HEK293 (cell line): ENCODE measurements around the gene CLTB.
A peak's percentile ranks its signal among the peaks of the same experiment; 100 is the strongest.

ENCODE experiments used
- CTCF ChIA-PET: fragments of 350-600 bp; formaldehyde crosslinking; extraction: SDS; loops from one replicate; lab custom pipeline; 2021; ENCODE audit warnings: antibody characterized with exemption; lab: Yijun Ruan, JAX
- POLR2A ChIA-PET: fragments of 300-600 bp; formaldehyde crosslinking; extraction: SDS; loops from one replicate; lab custom pipeline; 2020; ENCODE audit warnings: antibody characterized with exemption, inconsistent platforms; lab: Yijun Ruan, JAX
- H3K27ac ChIP-seq: fragments of 200-500 bp; sonication (Bioruptor generic); 2 replicates; pipeline ENCODE4 v1.5.1; 2014; ENCODE audit warnings: low read depth, low read length, control low read depth, inconsistent platforms; ENCODE audit errors: extremely low read depth
- H3K36me3 ChIP-seq, 2 experiments: fragments of 200-500 bp in 1 of 2; sonication (Bioruptor generic) in 1 of 2; 1 replicate in 1 of 2; 2 replicates in 1 of 2; pipeline ENCODE4 v1.5.1; 2014 to 2017; ENCODE audit warnings: inconsistent platforms in 2 of 2, low read length in 2 of 2; ENCODE audit not compliant: control insufficient read depth in 2 of 2, insufficient read depth in 1 of 2
- H3K4me1 ChIP-seq: fragments of 200-500 bp; sonication (Bioruptor generic); 2 replicates; pipeline ENCODE4 v1.5.1; 2014; ENCODE audit warnings: mild to moderate bottlenecking, low read length, inconsistent platforms; ENCODE audit not compliant: control insufficient read depth, insufficient read depth
- H3K4me3 ChIP-seq: 2 replicates; pipeline ENCODE4 v1.5.1; 2011; ENCODE audit warnings: low read depth, mild to moderate bottlenecking, control low read depth, low read length, moderate library complexity
- H3K9me3 ChIP-seq: fragments of 200-500 bp; sonication (Bioruptor generic); 2 replicates; pipeline ENCODE4 v1.5.1; 2014; ENCODE audit warnings: low read depth, low read length, inconsistent platforms; ENCODE audit not compliant: control insufficient read depth, insufficient read depth
- CTCF ChIP-seq: fragments of 450-650 bp; formaldehyde crosslinking; IDR thresholded peaks from 2 replicates; pipeline ENCODE4 v1.5.1; 2016; ENCODE audit warnings: missing biosample characterization, missing genetic modification characterization
- GLIS1 ChIP-seq: fragments of 450-650 bp; formaldehyde crosslinking; IDR thresholded peaks from 2 replicates; pipeline ENCODE4 v1.5.1; 2016; ENCODE audit warnings: missing biosample characterization, missing genetic modification characterization
- PRDM1 ChIP-seq: fragments of 450-650 bp; formaldehyde crosslinking; IDR thresholded peaks from 2 replicates; pipeline ENCODE4; 2016; ENCODE audit warnings: missing biosample characterization, missing genetic modification characterization
- PRDM2 ChIP-seq: fragments of 450-650 bp; formaldehyde crosslinking; IDR thresholded peaks from 2 replicates; pipeline ENCODE4 v1.5.1; 2016; ENCODE audit warnings: missing biosample characterization, missing genetic modification characterization, borderline replicate concordance
- REST ChIP-seq: fragments of 450-650 bp; formaldehyde crosslinking; IDR thresholded peaks from 2 replicates; pipeline ENCODE4 v1.5.1; 2016; ENCODE audit warnings: missing biosample characterization, missing genetic modification characterization
- SCRT2 ChIP-seq: fragments of 450-650 bp; formaldehyde crosslinking; IDR thresholded peaks from 2 replicates; pipeline ENCODE4 v1.5.1; 2016; ENCODE audit warnings: missing biosample characterization, missing genetic modification characterization
- ZBTB17 ChIP-seq: fragments of 450-650 bp; formaldehyde crosslinking; IDR thresholded peaks from 2 replicates; pipeline ENCODE4 v1.5.1; 2016; ENCODE audit warnings: missing biosample characterization, missing genetic modification characterization
- ZFHX2 ChIP-seq: fragments of 450-650 bp; formaldehyde crosslinking; conservative IDR thresholded peaks from 2 replicates; pipeline ENCODE4 v1.5.1; 2016; ENCODE audit warnings: missing biosample characterization, missing genetic modification characterization
- ZFP69B ChIP-seq: fragments of 450-650 bp; formaldehyde crosslinking; IDR thresholded peaks from 2 replicates; pipeline ENCODE4 v1.5.1; 2016; ENCODE audit warnings: missing biosample characterization, missing genetic modification characterization
- ZNF146 ChIP-seq: fragments of 450-650 bp; formaldehyde crosslinking; IDR thresholded peaks from 2 replicates; pipeline ENCODE4 v1.5.1; 2016; ENCODE audit warnings: missing biosample characterization, missing genetic modification characterization
- ZNF335 ChIP-seq: fragments of 450-650 bp; formaldehyde crosslinking; conservative IDR thresholded peaks from 2 replicates; pipeline ENCODE4 v1.5.1; 2016; ENCODE audit warnings: missing biosample characterization, missing genetic modification characterization
- ZNF391 ChIP-seq: fragments of 450-650 bp; formaldehyde crosslinking; IDR thresholded peaks from 2 replicates; pipeline ENCODE4 v1.5.1; 2016; ENCODE audit warnings: low read depth, missing biosample characterization, missing genetic modification characterization, borderline replicate concordance
- ZNF521 ChIP-seq: fragments of 450-650 bp; formaldehyde crosslinking; IDR thresholded peaks from 2 replicates; pipeline ENCODE4 v1.5.1; 2017; ENCODE audit warnings: missing biosample characterization, mild to moderate bottlenecking, missing genetic modification characterization
- ZNF626 ChIP-seq: fragments of 450-650 bp; sonication (Bioruptor Pico); formaldehyde crosslinking; IDR thresholded peaks from 2 replicates; pipeline ENCODE4 v1.5.1; 2018; ENCODE audit warnings: missing biosample characterization, missing genetic modification characterization, inconsistent platforms
- ZNF660 ChIP-seq: fragments of 450-650 bp; IDR thresholded peaks from 2 replicates; pipeline ENCODE4 v1.5.1; 2018; ENCODE audit warnings: missing biosample characterization, mild to moderate bottlenecking, missing genetic modification characterization
- ZSCAN16 ChIP-seq: fragments of 450-650 bp; formaldehyde crosslinking; IDR thresholded peaks from 2 replicates; pipeline ENCODE4 v1.5.1; 2016; ENCODE audit warnings: missing biosample characterization, missing genetic modification characterization
- ZXDB ChIP-seq: fragments of 450-650 bp; formaldehyde crosslinking; IDR thresholded peaks from 2 replicates; pipeline ENCODE4 v1.5.1; 2016; ENCODE audit warnings: missing biosample characterization, missing genetic modification characterization

The CLTB gene

GRCh38 chr5:176364765-176365350, 51.5 kb downstream of the CLTB start:
- TF ChIP-seq ZFHX2 (tag by site-specific recombination), result no peak
- TF ChIP-seq ZBTB17 (tag by site-specific recombination), result peak; percentile 37; the same call in 1 of the 2 replicates
- TF ChIP-seq ZNF335 (tag by site-specific recombination), result peak; percentile 67
- 0 out of 2 replicates have a peak, but pooled peaks have one; percentile 17 for TF ChIP-seq ZXDB (tag by site-specific recombination)
- peak overlapping the region; percentile 60 for H3K4me3 ChIP-seq
- CTCF ChIA-PET, result no interaction called here

GRCh38 chr5:176362233-176362490, 54.2 kb downstream of the CLTB start:
- no peaks in the 10 kb centered on the region for H3K4me1 ChIP-seq
- no peaks in the 10 kb centered on the region for H3K9me3 ChIP-seq
- 0 out of 2 replicates have a peak, but pooled peaks have one; percentile 2 for TF ChIP-seq PRDM1
- TF ChIP-seq PRDM2 (tag by site-specific recombination), result no peak
- ChIA-PET POLR2A (interaction anchor here (0.6 to 2.4 kb wide), 13 partner anchors 9 to 1702 kb away, joined by 3 to 24 read pairs (median 5); partner anchors contain the start of genes HIGD2A, NOP16 and RNF44), CTCF (no interaction called here)
- peaks cover 7 to 26% of the 10 kb centered on the region in 2 experiments; a peak in 2 of 3 replicates for H3K36me3 ChIP-seq
- H3K27ac ChIP-seq, result no peak overlapping the region
- no peak overlapping the region; the same call in 1 of the 2 replicates for H3K4me3 ChIP-seq

More at GRCh38 chr5:176364765-176365350, 51.5 kb downstream of the CLTB start:
- H3K4me1 ChIP-seq, result no peaks in the 10 kb centered on the region
- peak overlapping the region; percentile 60; the same call in 1 of the 2 replicates for H3K27ac ChIP-seq
- POLR2A ChIA-PET, result no interaction called here
- H3K9me3 ChIP-seq, result no peaks in the 10 kb centered on the region
- H3K36me3 ChIP-seq, result peaks cover 4 to 30% of the 10 kb centered on the region in 2 experiments; a peak in 2 of 3 replicates

- POLR2A ChIA-PET, result interaction anchor here (0.6 to 2.4 kb wide), 17 partner anchors 8 to 1702 kb away, joined by 3 to 24 read pairs (median 5); partner anchors contain the start of genes HIGD2A, NOP16 and RNF44
- Histone ChIP-seq H3K9me3 (no peaks in the 10 kb centered on the region), H3K27ac (peak within 1 kb of the TSS; percentile 74), H3K4me3 (peak within 1 kb of the TSS; percentile 98), H3K36me3 (peaks cover 12 to 30% of the 10 kb centered on the region in 2 experiments), H3K4me1 (no peaks in the 10 kb centered on the region; the same call in 1 of the 2 replicates)
- CTCF ChIA-PET, result interaction anchor here (0.6 to 1.0 kb wide), 2 partner anchors 632 to 736 kb away, joined by 3 to 4 read pairs; no protein-coding TSS in a partner anchor
- TF ChIP-seq ZNF335 (tag by site-specific recombination), result peak; percentile 100
- peak; percentile 36; the same call in 1 of the 2 replicates for TF ChIP-seq ZNF146 (tag by site-specific recombination)
- TF ChIP-seq ZNF660 (tag by site-specific recombination), result 0 out of 2 replicates have a peak, but pooled peaks have one; percentile 83
- TF ChIP-seq ZNF626, result no peak
- no peak for TF ChIP-seq ZSCAN16 (tag by site-specific recombination)
- peak; percentile 42; the same call in 1 of the 2 replicates for TF ChIP-seq ZFP69B (tag by site-specific recombination)
- peak; percentile 42 for TF ChIP-seq SCRT2 (tag by site-specific recombination)
- TF ChIP-seq CTCF (tag by site-specific recombination), result peak; percentile 77
- no peak for TF ChIP-seq ZNF521 (tag by site-specific recombination)
- peak; percentile 70 for TF ChIP-seq GLIS1 (tag by site-specific recombination)
- 0 out of 2 replicates have a peak, but pooled peaks have one; percentile 52 for TF ChIP-seq ZNF391 (tag by site-specific recombination)
- TF ChIP-seq REST (tag by site-specific recombination), result 0 out of 2 replicates have a peak, but pooled peaks have one; percentile 27
Measured at GRCh38 chr5:176361437-176362232, 54.7 kb downstream of the CLTB start, which contains the start of gene KIAA1191. TSS of gene KIAA1191 (minus strand) at chr5:176361764. CDS start at chr5:176359508, 2,256 bp downstream.
